Measurements from ENCODE around the gene CXCR6. TPM values are rescaled to one million over a fixed set of nuclear protein-coding genes. Genes with fewer than 3 reads are reported as not detected.

Gene CXCR6
- total RNA-seq, 1 donor from 2014 or later = not detected

DNA sequence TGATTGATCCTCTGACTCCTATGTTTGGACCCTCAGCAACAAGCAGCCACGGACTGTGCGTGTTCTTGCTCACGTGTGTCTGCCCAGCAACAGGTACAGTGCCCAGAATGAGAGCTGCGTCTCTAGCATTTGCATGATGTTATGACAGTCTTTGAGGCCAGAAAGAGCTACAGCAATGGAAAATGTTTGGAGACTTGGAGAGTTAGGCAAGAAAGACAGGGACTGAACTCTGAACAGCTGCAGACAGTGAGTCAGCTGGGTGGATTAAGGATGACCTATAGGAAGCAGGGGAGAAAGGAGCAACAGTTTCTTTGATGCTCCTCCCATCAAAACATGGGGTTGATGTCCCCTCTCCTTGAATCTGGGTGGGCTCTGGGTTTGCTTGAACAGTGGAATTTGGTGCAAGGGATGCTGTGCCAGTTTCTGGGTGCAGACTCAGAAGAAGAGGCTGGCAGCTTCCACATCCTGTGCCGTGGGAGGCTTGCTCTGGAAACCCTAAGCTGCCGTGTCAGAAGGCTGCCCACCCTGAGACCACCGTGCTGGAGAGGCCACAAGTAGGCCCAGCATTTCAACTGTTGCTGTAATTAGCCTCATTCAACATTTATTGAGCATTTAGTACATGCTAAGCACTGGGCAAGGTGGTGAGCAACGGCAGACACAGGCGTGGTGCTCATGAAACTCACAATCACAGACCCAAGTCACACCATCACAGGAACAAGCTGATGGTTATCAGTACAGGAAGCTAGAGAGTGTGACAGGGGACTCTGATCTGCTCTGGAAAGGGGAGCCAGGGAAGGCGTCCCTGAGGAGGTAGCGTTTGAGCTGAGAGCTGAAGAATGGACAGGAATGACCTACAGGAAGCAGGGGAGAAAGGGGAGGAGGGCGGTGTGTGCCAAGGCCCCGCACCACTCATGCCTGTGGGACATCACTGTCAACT, 35.2 kb upstream of the CXCR6 start:
- Histone ChIP-seq H2AFZ (replicated peaks) (no peak overlapping the region), H3K79me2 (ENCODE audit: low read depth) (no peaks in the 10 kb centered on the region), H3F3A (ENCODE audit: low read depth) (no peaks in the 10 kb centered on the region), H4K20me1 (ENCODE audit: low read depth) (no peaks in the 10 kb centered on the region), H3K4me2 (no peak overlapping the region), H3K27me3 (no peaks in the 10 kb centered on the region), H3K27ac (no peak overlapping the region), H3K9ac (no peak overlapping the region), H3K4me1 (no peaks in the 10 kb centered on the region), H3K4me3 (no peak overlapping the region), H3K36me3 (no peaks in the 10 kb centered on the region), H3K9me3 (ENCODE audit: low read depth) (no peaks in the 10 kb centered on the region)
- Mint-ChIP-seq H3K27me3 (ENCODE audit: insufficient read depth, low read depth) (peaks cover 3% of the 10 kb centered on the region), H3K9me3 (no peaks in the 10 kb centered on the region), H3K36me3 (peaks cover 3% of the 10 kb centered on the region), H3K4me3 (no peak overlapping the region), H3K27ac (no peak overlapping the region), H3K4me1 (no peaks in the 10 kb centered on the region)
- DNase-seq (ENCODE audit: low spot score) = no peak
- TF ChIP-seq EZH2 (IDR thresholded peaks at IDR 0.05) (no peak), EZH2phosphoT487 (IDR thresholded peaks at IDR 0.05) (no peak)
- TF ChIP-seq, protein P1, sequence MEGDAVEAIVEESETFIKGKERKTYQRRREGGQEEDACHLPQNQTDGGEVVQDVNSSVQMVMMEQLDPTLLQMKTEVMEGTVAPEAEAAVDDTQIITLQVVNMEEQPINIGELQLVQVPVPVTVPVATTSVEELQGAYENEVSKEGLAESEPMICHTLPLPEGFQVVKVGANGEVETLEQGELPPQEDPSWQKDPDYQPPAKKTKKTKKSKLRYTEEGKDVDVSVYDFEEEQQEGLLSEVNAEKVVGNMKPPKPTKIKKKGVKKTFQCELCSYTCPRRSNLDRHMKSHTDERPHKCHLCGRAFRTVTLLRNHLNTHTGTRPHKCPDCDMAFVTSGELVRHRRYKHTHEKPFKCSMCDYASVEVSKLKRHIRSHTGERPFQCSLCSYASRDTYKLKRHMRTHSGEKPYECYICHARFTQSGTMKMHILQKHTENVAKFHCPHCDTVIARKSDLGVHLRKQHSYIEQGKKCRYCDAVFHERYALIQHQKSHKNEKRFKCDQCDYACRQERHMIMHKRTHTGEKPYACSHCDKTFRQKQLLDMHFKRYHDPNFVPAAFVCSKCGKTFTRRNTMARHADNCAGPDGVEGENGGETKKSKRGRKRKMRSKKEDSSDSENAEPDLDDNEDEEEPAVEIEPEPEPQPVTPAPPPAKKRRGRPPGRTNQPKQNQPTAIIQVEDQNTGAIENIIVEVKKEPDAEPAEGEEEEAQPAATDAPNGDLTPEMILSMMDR (IDR thresholded peaks at IDR 0.05) = no peak

DNA sequence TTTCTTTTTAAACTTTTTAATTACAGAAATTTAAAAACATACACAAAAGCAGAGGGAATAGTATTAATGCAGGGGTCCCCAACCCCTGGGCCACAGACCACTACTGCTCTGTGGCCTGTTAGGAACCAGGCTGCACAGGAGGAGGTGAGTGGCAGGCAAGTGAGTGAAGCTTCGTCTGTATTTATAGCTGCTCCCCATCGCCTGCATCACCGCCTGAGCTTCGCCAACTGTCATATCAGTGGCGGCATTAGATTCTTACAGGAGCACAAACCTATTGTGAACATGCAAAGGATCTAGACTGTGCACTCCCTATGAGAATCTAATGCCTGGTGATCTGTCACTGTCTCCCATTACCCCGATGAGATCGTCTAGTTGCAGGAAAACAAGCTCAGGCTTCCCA, 34.5 kb upstream of the CXCR6 start:
- no peak for TF ChIP-seq EZH2phosphoT487 (IDR thresholded peaks at IDR 0.05)
- TF ChIP-seq EZH2 (IDR thresholded peaks at IDR 0.05) = no peak
- TF ChIP-seq, protein P1 (IDR thresholded peaks at IDR 0.05) = no peak
- Histone ChIP-seq H3K36me3 (no peaks in the 10 kb centered on the region), H3K79me2 (ENCODE audit: low read depth) (no peaks in the 10 kb centered on the region), H3K4me3 (no peak overlapping the region), H3K27me3 (no peaks in the 10 kb centered on the region), H3K9me3 (ENCODE audit: low read depth) (no peaks in the 10 kb centered on the region), H3K27ac (no peak overlapping the region), H2AFZ (replicated peaks) (no peak overlapping the region), H3K4me2 (no peak overlapping the region), H3K9ac (no peak overlapping the region), H3F3A (ENCODE audit: low read depth) (no peaks in the 10 kb centered on the region), H3K4me1 (no peaks in the 10 kb centered on the region), H4K20me1 (ENCODE audit: low read depth) (no peaks in the 10 kb centered on the region)
- Mint-ChIP-seq H3K4me3 (no peak overlapping the region), H3K9me3 (no peaks in the 10 kb centered on the region), H3K27me3 (ENCODE audit: insufficient read depth, low read depth) (peaks cover 5% of the 10 kb centered on the region), H3K4me1 (no peaks in the 10 kb centered on the region), H3K36me3 (peaks cover 3% of the 10 kb centered on the region), H3K27ac (no peak overlapping the region)
- DNase-seq (ENCODE audit: low spot score) = no peak

DNA sequence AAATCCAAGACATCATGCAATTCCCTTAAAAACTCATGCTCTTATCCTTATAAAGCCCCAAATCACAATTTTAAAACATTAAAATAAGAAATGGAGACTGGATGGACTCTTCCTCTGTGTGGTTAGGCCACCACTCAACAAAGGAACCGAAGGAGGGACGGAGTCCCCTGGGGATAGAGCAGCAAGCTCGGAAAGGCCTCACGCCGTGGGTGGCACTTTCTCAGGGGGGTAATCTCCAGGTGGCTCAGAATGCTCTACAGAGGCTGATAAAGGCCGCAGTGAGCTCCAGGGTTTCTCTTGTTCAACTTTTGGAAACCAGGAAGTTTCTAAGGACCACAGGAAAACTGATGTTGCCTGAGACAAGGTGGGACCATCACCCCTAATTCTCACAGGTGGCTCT, 33.7 kb upstream of the CXCR6 start:
- no peaks in the 10 kb centered on the region for H4K20me1 ChIP-seq (ENCODE audit: low read depth)
- Mint-ChIP-seq H3K36me3 (peaks cover 3% of the 10 kb centered on the region), H3K27ac (no peak overlapping the region), H3K4me1 (no peaks in the 10 kb centered on the region), H3K9me3 (no peaks in the 10 kb centered on the region), H3K27me3 (ENCODE audit: insufficient read depth, low read depth) (peaks cover 5% of the 10 kb centered on the region), H3K4me3 (no peak overlapping the region)
- no peaks in the 10 kb centered on the region for H3K27me3 ChIP-seq
- H3K27ac ChIP-seq = no peak overlapping the region
- H3K4me3 ChIP-seq = no peak overlapping the region
- TF ChIP-seq, protein P1 (IDR thresholded peaks at IDR 0.05) = no peak
- TF ChIP-seq EZH2 (IDR thresholded peaks at IDR 0.05) = no peak
- no peak for TF ChIP-seq EZH2phosphoT487 (IDR thresholded peaks at IDR 0.05)
- H3K4me2 ChIP-seq = no peak overlapping the region
- H3K4me1 ChIP-seq = no peaks in the 10 kb centered on the region
- no peak for DNase-seq (ENCODE audit: low spot score)
- no peaks in the 10 kb centered on the region for H3K9me3 ChIP-seq (ENCODE audit: low read depth)
- no peaks in the 10 kb centered on the region for H3K79me2 ChIP-seq (ENCODE audit: low read depth)
- no peaks in the 10 kb centered on the region for H3F3A ChIP-seq (ENCODE audit: low read depth)
- no peaks in the 10 kb centered on the region for H3K36me3 ChIP-seq
- H2AFZ ChIP-seq (replicated peaks) = no peak overlapping the region
- H3K9ac ChIP-seq = no peak overlapping the region
